Coronary artery (tissue), 2 donors: ENCODE results near the gene CFAP161.

Experiments used
- DNase-seq: peaks from one replicate; pipeline ENCODE4 v3.0.0-alpha.2; 2017; ENCODE audit warnings: low spot score
- H3K27ac ChIP-seq, 2 donors: fragments of 200-600 bp; sonication (generic); one replicate each; pipeline ENCODE4 v1.5.1; 2016 to 2019
- H3K4me3 ChIP-seq: fragments of 200-600 bp; sonication (generic); 2 replicates; pipeline ENCODE4 v1.5.1; 2016; ENCODE audit warnings: mild to moderate bottlenecking, moderate library complexity
- CTCF ChIP-seq: fragments of 200-600 bp; sonication (generic); IDR thresholded peaks from one replicate; pipeline ENCODE4 v1.5.1; 2019; ENCODE audit warnings: antibody characterized with exemption

The CFAP161 gene

GRCh38 chr15:81088470-81089013 is 45.5 kb upstream of the CFAP161 start:
- Histone ChIP-seq H3K27ac (no peak overlapping the region), H3K4me3 (no peak overlapping the region)
- no peak for DNase-seq
- no peak for TF ChIP-seq CTCF

- Histone ChIP-seq H3K27ac (peak overlapping the region in 1 of 2 donors; percentile 48), H3K4me3 (peak overlapping the region; percentile 3)
- DNase-seq = no peak
- no peak for TF ChIP-seq CTCF
These were observed 42.0 kb upstream of the CFAP161 start for GRCh38 chr15:81091889-81092558.

- no peak for DNase-seq
- Histone ChIP-seq H3K27ac (peak overlapping the region in 1 of 2 donors; percentile 22), H3K4me3 (peak overlapping the region; percentile 3)
- no peak for TF ChIP-seq CTCF
These were observed 41.5 kb upstream of the CFAP161 start for GRCh38 chr15:81092559-81092902.

- TF ChIP-seq CTCF = no peak
These were observed 40.1 kb upstream of the CFAP161 start for GRCh38 chr15:81093961-81094360.

GRCh38 chr15:81095690-81096365 is 38.2 kb upstream of the CFAP161 start:
- no peak for TF ChIP-seq CTCF
- Histone ChIP-seq H3K4me3 (no peak overlapping the region), H3K27ac (no peak overlapping the region)
- no peak for DNase-seq

More at GRCh38 chr15:81093961-81094360, 40.1 kb upstream of the CFAP161 start:
- no peak for DNase-seq
- Histone ChIP-seq H3K27ac (no peak overlapping the region), H3K4me3 (no peak overlapping the region)

GRCh38 chr15:81096398-81096797 is 37.7 kb upstream of the CFAP161 start:
- H3K27ac ChIP-seq = no peak overlapping the region
- H3K4me3 ChIP-seq = no peak overlapping the region
- no peak for DNase-seq
- no peak for TF ChIP-seq CTCF
